Adrenal gland (tissue), 12 donors: ENCODE results near the gene HNRNPUL1. TPM values are rescaled to one million over a fixed set of nuclear protein-coding genes. Genes with fewer than 3 reads are reported as not detected.

Source experiments
- DNase-seq, 7 donors: peaks; one replicate each; pipeline ENCODE4 v3.0.0-alpha.2; 2019 to 2020
- H3K27ac ChIP-seq, 5 donors: fragments of 200-600 bp; sonication (generic) in 4 of 5; 1 replicate in 3 of 5; 2 replicates in 2 of 5; pipeline versions ENCODE4 v1.5.1 to v1.8.0; 2016 to 2020; ENCODE audit warnings: mild to moderate bottlenecking in 1 of 5
- H3K27me3 ChIP-seq: fragments of 200-600 bp; 2 replicates; pipeline ENCODE4 v1.8.0; 2021
- H3K36me3 ChIP-seq, 2 donors: fragments of 200-600 bp; replicated peaks in 1 of 2; 1 replicate in 1 of 2; 2 replicates in 1 of 2; pipeline versions ENCODE4 v1.5.1 to v1.8.0; 2018 to 2022
- H3K4me1 ChIP-seq, 2 donors: fragments of 200-600 bp; replicated peaks in 1 of 2; 1 replicate in 1 of 2; 2 replicates in 1 of 2; pipeline versions ENCODE4 v1.5.1 to v1.8.0; 2018 to 2021
- H3K4me3 ChIP-seq, 4 donors: fragments of 200-600 bp; sonication (generic) in 3 of 4; one replicate each; pipeline ENCODE4 v1.5.1; 2016 to 2018
- H3K9me3 ChIP-seq, 3 donors: fragments of 200-600 bp; sonication (generic) in 1 of 3; replicated peaks in 1 of 3; 1 replicate in 2 of 3; 2 replicates in 1 of 3; pipeline versions ENCODE4 v1.5.1 to v1.8.0; 2016 to 2021
- POLR2A ChIP-seq, 2 donors: fragments of 450-650 bp; IDR thresholded peaks; one replicate each; pipeline ENCODE4 v1.6.1; 2017; ENCODE audit warnings: antibody characterized with exemption in 2 of 2, mild to moderate bottlenecking in 2 of 2, moderate library complexity in 1 of 2
- WGBS, 4 donors: extraction: QIAGEN DNeasy Blood & Tissue Kit in 2 of 4; methylation state at CpG; one replicate each; pipeline versions ENCODE4 v1.1.5 to v1.1.7; 2013 to 2017; 5-methylcytosine and 5-hydroxymethylcytosine counted together
- intact Hi-C, 2 donors: fragments of 100-400 bp; cut with DNase I; formaldehyde crosslinking; loops; one replicate each; pipeline versions ENCODE4 v1.14.1 to v1.15.0; 2022 to 2023
- polyA plus RNA-seq, 3 donors: library from polyadenylated mRNA; stranded (reverse); fragments of 200-250 nt in 2 of 3; fragments of 350-450 nt in 1 of 3; fragmentation: Illumina TruSeq in 1 of 3; extraction: RNeasy Lipid Tissue Mini Kit (QIAGEN cat#74804) in 1 of 3; gene quantifications; one replicate each; pipeline ENCODE4 v1.2.3, GENCODE V29; 2013 to 2014
- total RNA-seq, 9 donors: library from RNA; depleted of rRNA in 4 of 9; stranded (reverse); fragments of >200 nt in 4 of 9; fragments of 120-200 nt in 1 of 9; fragmentation: NEBNext Ultra II Directional in 1 of 9; extraction: Animal tissue kit (Norgen Biotek cat#: 25700) in 1 of 9; gene quantifications; one replicate each; pipeline versions ENCODE4 v1.1.0 to v1.2.4, GENCODE V29; 2013 to 2023
- TF ChIP-seq, protein P1 (sequence below), 6 experiments: fragments of 450-650 bp in 4 of 6; fragments of 200-600 bp in 2 of 6; sonication (generic) in 1 of 6; IDR thresholded peaks; 1 replicate in 5 of 6; 2 replicates in 1 of 6; pipeline versions ENCODE4 v1.5.1 to v1.8.0; 2016 to 2021; ENCODE audit warnings: antibody characterized with exemption in 6 of 6, mild to moderate bottlenecking in 2 of 6, moderate library complexity in 1 of 6
- donor health status: healthy with polysubstance abuse.
- donor health status: Bipolar disorder and iron deficiency.
- donor health status: DM: yes; HTN: yes; CAD: no.
- donor health status: DM: no; HTN: no; CAD: no.
- donor health status: DM: no; HTN: no; CAD: no.
- donor health status: DM: yes; HTN: yes; CAD: no.

HNRNPUL1 gene
- total and polyA plus RNA-seq, 12 donors = 55.8 to 175 (median 142) TPM

DNA sequence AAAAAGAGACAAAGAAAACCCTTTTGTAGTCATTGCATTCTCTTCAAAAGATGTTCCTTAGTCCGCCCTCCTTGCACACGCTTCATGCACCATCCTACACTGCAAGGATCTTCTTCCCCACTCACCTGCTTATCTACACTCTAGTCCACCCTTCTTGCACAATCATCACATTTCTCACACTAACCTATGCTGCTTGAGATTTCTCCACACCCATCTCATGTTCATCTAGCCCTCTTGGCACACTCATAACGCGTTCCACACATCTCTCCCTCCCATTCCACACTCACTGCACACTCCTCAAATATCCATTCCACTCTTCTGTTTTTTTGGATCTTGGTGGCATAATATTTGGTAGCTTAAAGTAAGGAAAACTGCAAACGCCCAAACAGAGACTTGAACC lies 22.3 kb upstream of the HNRNPUL1 start:
- no peak overlapping the region for H3K27ac ChIP-seq
- no peaks in the 10 kb centered on the region for H3K9me3 ChIP-seq
- H3K4me1 ChIP-seq = no peaks in the 10 kb centered on the region
- peaks cover 0 to 75% of the 10 kb centered on the region in 2 donors for H3K36me3 ChIP-seq
- H3K4me3 ChIP-seq = no peak overlapping the region
- WGBS, 4 donors = 86 to 91% (median 87%) methylated on average over 5 of the region's 5 CpGs
- no peak for DNase-seq
- intact Hi-C loops = no loop called here
- TF ChIP-seq, protein P1, sequence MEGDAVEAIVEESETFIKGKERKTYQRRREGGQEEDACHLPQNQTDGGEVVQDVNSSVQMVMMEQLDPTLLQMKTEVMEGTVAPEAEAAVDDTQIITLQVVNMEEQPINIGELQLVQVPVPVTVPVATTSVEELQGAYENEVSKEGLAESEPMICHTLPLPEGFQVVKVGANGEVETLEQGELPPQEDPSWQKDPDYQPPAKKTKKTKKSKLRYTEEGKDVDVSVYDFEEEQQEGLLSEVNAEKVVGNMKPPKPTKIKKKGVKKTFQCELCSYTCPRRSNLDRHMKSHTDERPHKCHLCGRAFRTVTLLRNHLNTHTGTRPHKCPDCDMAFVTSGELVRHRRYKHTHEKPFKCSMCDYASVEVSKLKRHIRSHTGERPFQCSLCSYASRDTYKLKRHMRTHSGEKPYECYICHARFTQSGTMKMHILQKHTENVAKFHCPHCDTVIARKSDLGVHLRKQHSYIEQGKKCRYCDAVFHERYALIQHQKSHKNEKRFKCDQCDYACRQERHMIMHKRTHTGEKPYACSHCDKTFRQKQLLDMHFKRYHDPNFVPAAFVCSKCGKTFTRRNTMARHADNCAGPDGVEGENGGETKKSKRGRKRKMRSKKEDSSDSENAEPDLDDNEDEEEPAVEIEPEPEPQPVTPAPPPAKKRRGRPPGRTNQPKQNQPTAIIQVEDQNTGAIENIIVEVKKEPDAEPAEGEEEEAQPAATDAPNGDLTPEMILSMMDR (IDR thresholded peaks at IDR 0.05) = no peak
- no peak for TF ChIP-seq POLR2A (IDR thresholded peaks at IDR 0.05)
- no peaks in the 10 kb centered on the region for H3K27me3 ChIP-seq

- TF ChIP-seq POLR2A (IDR thresholded peaks at IDR 0.05) = no peak
- TF ChIP-seq, protein P1 (IDR thresholded peaks at IDR 0.05) = no peak
- no peaks in the 10 kb centered on the region for H3K27me3 ChIP-seq
- H3K4me1 ChIP-seq = no peaks in the 10 kb centered on the region
- intact Hi-C loops = no loop called here
- 74 to 87% (median 77%) methylated on average over 4 of the region's 4 CpGs for WGBS, 4 donors
- no peak for DNase-seq
- H3K4me3 ChIP-seq = no peak overlapping the region
- no peaks in the 10 kb centered on the region for H3K9me3 ChIP-seq
- peaks cover 0 to 77% of the 10 kb centered on the region in 2 donors for H3K36me3 ChIP-seq
- H3K27ac ChIP-seq = no peak overlapping the region
Measured at GRCh38 chr19:41244117-41244516, 20.1 kb upstream of the HNRNPUL1 start.

GRCh38 chr19:41245843-41246242 lies 18.3 kb upstream of the HNRNPUL1 start:
- WGBS, 4 donors = 85 to 93% (median 91%) methylated on average over 3 of the region's 3 CpGs
- no peak for DNase-seq
- Histone ChIP-seq H3K4me3 (no peak overlapping the region), H3K27ac (no peak overlapping the region), H3K27me3 (no peaks in the 10 kb centered on the region), H3K4me1 (no peaks in the 10 kb centered on the region), H3K9me3 (no peaks in the 10 kb centered on the region), H3K36me3 (peaks cover 0 to 84% of the 10 kb centered on the region in 2 donors)
- TF ChIP-seq, protein P1 (IDR thresholded peaks at IDR 0.05) = no peak
- TF ChIP-seq POLR2A (IDR thresholded peaks at IDR 0.05) = no peak
- intact Hi-C loops = no loop called here

DNA sequence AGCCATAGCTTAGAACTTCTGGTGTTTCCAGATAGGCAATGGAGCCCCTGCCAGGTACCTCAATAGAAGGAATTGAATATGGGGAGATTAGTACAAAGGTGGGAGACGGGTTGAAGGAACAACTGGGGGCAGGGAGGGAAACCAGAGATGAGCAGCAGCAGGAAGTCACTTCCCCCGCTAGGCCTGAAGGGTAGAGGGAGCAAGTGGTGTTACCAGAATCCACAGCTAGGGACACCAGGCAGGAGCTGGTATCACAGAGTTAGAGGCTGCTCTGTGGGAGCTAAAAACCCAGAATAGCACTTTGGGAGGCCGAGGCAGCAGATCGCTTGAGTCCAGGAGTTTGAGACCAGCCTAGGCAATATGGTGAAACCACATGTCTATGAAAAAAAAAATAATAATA lies 15.3 kb upstream of the HNRNPUL1 start:
- WGBS, 4 donors = 91 to 99% (median 95%) methylated on average over 4 of the region's 4 CpGs
- no peaks in the 10 kb centered on the region for H3K27me3 ChIP-seq
- intact Hi-C loops = no loop called here

More for the DNA sequence above, 15.3 kb upstream of the HNRNPUL1 start:
- TF ChIP-seq, protein P1 (IDR thresholded peaks at IDR 0.05) = no peak
- TF ChIP-seq POLR2A (IDR thresholded peaks at IDR 0.05) = no peak
- Histone ChIP-seq H3K4me3 (no peak overlapping the region), H3K36me3 (peaks cover 0 to 82% of the 10 kb centered on the region in 2 donors), H3K27ac (no peak overlapping the region), H3K9me3 (no peaks in the 10 kb centered on the region), H3K4me1 (no peaks in the 10 kb centered on the region)
- no peak for DNase-seq
